Activated CD4-positive, alpha-beta T cell treated with anti-CD3 and anti-CD28 coated beads for 48 hours (primary cell): Measurements from ENCODE around the gene SCGB3A1.

Source experiments
- DNase-seq: peaks from one replicate; pipeline ENCODE4 v3.0.0-alpha.2; 2020

The SCGB3A1 gene, protein sequence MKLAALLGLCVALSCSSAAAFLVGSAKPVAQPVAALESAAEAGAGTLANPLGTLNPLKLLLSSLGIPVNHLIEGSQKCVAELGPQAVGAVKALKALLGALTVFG

DNA sequence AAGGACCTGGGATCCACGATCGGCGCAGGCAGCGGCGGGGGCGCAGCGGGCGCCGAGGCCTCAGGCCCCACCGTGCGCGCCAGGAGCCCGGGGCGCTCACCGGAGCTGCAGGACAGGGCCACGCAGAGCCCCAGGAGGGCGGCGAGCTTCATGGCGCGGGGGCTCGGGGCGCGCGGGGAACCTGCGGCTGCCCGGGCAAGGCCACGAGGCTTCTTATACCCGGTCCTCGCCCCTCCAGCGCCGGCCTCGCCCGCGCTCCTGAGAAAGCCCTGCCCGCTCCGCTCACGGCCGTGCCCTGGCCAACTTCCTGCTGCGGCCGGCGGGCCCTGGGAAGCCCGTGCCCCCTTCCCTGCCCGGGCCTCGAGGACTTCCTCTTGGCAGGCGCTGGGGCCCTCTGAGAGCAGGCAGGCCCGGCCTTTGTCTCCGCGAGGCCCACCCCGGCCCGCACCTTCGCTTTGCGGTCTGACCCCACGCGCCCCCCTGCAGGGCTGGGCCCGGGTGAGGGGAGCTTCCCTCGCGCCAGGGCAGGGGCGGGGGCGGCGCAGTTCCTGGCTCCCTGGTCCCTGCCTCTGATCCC is at the start of gene SCGB3A1:
TSS of gene SCGB3A1 (minus strand) at position 189 of the 577 bp plus-strand sequence. CDS start at position 152, 37 bp downstream.
- no peak for DNase-seq

DNA sequence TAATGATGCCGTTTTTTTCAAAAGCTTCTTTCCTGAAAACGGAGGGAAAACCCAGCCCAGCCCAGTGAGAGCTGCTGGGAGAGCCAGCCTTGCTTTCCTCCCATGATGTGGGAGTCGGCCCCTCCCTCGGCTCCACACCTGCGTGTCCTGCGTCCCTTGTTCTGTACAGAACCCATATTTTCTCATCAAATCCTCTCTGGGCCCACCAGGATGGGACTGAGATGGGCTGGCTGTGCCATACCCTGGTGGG is 49.2 kb upstream of the SCGB3A1 start:
- DNase-seq: no peak

DNA sequence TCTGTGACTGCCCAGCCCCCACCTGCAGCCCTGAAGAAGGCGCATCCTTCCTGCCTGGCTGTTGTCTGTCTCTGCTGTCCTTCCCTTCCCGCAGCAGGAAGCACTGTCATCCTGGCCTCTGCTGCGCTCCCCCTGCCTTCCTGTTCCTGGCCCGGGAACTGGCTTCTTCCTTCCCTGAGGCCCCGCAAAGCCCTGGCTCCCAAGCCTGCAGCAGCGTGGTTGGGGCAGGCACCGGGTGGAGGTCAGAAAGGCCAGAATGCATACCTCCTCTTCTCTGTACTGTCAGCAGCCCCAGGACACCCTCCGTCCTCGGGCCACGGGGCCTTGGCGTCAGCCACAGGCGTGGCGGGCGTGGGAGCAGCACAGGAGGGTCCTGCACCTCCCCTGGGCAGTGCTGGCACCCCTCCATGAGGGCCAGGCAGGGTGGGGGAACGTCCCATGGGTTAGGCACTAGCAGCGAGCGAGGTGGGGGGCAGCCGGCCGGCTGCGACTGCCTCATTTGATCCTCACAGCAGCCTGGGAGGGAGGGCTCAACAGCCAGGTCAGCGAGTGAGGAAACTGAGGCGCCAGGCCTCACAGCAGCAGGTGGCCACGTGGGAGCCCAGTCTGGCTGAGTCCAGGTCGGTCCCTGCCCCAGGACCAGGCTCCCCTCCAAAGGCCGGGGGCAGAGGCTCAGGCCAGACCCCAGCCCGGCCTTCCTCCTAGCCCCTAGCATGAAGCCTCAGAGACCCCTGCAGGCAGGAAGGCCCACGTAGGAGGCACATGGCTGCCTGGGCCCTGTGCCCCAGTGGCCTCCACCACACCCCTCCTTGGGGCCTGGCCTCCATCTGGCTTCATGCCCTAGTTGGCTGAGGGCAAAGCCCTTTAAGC is 48.7 kb upstream of the SCGB3A1 start:
- DNase-seq: no peak

GRCh38 chr5:180639287-180639686 is 48.0 kb upstream of the SCGB3A1 start:
- DNase-seq: no peak

- peak; percentile 1 for DNase-seq
These were observed 46.8 kb upstream of the SCGB3A1 start for GRCh38 chr5:180637962-180638680.

DNA sequence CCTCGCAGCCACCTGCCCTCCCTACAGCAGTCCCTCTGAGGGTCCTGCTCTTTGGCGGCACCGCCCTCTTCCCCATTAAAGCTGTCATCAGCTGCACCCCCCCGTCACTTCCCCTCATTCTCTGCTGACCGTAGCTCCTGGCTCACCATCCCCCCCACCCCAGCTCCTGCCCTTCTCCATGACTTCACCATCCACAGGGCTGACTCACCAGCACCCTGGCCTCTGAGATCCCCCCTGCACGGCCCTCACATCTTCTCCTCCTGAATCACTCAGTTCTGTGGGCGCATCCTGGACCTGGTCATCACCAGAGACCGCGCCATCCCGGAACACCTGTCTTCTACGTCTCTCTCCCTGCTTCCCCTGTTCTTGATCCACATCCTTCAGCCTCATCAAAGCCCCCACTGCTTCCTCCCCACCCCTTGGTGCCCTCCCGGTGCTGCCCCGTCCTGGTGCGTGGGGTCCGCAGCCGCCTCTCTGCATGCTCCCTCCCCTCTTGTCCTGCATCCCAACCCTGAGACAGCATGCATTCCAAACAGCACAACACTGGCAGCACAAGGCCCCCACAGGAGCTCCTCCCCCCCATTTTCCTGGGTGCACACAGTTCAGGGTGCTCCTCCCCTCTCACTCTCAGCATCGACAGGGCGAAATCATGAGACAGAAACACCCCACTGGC is 45.2 kb upstream of the SCGB3A1 start:
- DNase-seq: no peak

- peak; percentile 1 for DNase-seq
These were observed 44.7 kb upstream of the SCGB3A1 start for GRCh38 chr5:180636016-180636402.

DNA sequence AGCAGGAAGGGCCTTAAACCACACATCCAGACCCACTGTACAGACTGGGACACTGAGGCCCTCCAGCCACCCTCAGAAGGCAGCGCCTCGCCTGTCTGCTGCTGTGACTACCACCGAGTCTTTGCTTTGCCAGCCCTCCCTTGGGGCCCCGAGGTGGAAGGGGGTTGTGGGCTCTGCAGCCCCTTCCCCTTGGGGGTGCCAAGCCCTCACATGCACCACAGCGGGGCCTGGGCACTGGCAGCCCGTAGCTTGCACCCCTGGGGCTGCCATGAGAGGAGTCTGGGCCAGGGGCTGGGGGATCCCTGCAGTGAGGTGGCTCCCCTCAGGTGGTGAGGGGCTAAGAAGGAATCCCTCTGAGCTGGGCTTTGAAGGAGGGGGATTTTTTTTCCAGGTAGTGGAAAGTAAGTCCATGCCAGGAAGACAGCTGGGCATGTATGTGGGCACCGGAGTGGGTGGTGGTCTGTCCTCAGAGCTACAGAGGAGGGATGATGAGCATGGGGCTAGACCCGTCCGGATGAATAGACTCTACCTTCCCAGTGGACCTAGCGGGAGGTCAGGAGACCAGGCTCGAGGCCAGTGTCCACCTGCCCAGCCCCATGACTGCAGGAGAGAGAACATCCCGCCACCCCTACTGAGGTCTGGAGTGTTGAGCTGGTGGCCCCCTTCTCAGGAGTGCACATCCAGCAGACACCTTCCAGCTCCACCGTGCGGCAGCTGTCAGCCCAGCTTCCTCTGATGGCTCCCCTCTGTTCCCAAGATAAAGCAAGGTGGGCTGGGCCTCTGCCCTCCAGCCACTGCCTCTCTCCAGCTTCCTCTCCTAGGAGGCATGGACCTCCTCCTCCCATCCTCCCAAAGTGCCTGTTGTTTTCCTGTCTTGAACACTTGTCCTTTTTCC is 42.2 kb upstream of the SCGB3A1 start:
- DNase-seq: no peak

DNA sequence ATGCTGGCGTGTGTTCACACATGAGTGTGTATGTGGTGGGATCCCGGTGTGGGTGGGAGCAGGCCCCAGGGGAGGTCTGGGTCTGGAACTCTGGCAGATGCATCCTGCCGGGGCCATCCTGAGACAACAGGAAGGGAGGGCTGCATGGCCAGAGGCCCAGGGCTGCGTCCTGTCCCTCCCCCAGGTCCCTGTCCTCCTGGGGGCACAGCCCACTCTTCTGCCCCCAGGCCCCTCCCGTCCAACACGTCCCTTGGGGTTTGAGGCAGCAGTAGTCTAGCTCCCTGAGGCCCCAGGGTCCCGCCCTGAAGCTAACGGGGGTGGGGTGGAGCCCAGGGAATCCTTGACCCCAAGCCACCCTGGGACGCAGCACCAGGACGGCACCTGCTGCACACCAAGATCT is 41.5 kb upstream of the SCGB3A1 start:
- no peak for DNase-seq

DNA sequence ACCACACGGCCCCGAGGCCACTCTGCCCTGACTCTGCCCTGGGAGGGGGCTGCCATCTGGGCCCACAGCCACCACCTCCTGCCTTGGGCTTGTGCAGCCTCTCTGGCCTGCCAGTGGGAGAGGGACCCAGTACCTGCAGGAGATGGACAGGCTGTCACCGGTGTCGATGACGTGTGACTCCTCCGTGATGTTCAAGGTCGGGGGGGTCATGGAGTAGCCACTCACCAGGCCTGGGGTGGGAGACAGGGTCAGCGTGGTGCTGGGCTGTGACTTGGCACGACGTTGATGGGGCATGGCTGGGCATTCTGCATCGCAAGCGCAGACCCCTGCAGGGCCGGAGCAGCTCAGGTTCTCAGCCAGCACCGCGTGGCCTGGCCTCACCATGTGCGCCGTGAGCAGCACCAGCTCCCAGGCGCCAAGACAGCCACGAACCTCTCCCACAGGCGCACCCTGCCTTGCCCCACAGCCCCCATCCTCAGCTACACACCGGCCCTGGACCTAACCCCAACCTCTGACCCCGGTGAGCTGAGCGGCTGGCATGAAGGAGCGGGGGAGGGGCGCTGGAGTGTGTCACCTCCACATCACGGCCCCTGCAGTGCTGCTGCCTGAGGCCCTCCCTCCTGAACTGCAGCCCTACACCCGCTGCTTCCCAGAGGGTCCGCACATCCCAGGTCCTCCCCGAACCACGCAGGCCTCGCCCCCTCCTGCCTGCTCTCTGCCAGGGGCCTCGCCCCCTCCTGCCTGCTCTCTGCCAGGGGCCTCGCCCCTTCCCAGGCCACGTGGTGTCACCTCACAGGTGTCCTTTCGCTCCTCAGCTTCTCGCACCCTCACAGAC is 40.5 kb upstream of the SCGB3A1 start:
- no peak for DNase-seq

- DNase-seq: no peak
These were observed 39.1 kb upstream of the SCGB3A1 start for GRCh38 chr5:180630426-180630825.

- DNase-seq: no peak
These were observed 38.6 kb upstream of the SCGB3A1 start for GRCh38 chr5:180629831-180630382.

- DNase-seq: no peak
These were observed 37.8 kb upstream of the SCGB3A1 start for GRCh38 chr5:180628827-180629750.

DNA sequence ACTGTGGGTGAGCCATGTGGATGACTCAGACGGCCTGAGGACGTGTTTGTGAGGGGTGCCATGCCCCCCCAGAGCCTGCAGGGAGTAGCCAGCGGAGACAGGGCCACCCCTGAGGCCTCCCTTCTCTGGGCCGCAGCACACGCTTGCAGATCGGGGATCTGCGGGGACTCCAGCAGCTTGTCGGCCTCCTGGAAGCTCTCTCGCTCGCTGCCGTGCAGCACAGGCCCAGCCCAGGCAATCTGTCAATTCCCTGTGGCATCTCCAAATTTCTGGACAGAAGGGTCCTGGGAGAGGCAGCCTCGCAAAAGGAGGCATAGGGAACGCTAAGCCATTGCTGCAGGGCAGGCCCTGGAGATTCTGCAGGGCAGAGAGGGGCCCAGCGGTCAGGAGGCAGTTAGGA is 36.9 kb upstream of the SCGB3A1 start:
- DNase-seq: no peak

DNA sequence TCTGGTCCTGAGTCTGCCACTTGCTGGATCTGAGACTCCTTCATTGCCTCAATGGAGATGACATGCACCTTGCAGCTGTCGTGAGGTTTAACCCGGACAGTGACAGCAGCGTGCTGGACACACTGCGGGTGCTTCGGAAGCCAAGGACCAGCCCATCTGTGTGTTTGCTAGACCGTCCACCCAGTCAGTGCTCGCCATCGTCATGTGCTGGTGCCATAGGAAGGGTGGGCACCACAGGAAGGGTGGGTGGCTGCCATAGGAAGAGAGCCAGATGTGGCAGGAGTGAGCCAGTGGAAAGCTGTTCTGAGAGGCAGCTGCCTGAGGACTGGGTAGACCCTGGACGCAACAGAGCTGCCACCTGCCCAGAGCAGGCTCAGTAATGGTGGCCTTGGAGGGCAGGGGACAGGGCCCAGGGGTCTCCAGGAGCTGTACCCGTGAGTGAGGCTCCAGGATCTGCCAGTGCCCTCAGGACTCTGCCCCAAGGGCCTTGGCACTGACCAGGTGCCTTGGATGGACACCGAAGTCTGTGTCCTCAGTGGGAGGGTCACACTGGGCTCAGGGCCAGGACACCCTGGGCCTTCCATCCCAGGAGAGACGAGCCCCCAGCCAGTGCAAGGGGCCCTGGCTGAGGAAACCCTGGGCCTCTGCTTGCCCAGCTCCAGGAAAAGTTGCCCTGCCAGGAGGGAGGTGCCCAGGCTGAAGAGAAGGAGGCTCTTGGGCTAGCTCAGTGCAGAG is 36.3 kb upstream of the SCGB3A1 start:
- DNase-seq: no peak

DNA sequence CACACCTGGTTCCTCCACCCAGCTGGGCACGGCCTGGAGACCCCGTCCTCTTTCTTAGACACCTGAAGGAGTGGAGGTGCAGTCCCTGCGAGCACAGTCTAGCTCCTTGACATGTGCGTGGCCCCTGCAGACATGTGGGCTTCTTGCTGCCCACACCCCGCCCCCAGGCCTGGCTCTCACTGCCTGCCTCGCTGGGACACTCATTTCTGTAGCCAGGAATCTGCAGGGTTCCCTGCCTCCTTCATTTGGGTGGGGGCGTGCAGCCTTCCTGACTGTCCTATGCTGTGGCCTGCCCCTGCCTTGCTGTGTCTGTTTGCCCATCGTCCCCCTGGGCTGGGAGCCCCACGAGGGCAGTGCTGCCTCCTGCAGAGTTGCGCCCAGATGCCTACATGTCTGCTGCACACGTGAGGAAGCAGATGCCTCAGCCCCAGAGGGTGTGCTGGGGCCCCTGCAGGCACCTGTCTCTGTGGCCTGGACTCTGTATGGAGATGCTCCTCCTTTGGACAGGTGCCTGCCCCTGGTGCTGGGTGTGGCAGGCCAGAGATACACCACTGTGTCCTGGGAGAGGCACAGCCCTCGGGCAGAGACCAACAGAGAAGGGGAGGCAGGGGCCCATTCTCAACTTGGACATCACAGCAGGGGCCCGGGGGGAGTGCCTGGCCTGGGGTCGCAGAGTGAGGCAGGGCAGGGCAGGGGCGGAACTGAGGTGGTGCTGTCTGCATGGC is 35.5 kb upstream of the SCGB3A1 start:
- DNase-seq: no peak

DNA sequence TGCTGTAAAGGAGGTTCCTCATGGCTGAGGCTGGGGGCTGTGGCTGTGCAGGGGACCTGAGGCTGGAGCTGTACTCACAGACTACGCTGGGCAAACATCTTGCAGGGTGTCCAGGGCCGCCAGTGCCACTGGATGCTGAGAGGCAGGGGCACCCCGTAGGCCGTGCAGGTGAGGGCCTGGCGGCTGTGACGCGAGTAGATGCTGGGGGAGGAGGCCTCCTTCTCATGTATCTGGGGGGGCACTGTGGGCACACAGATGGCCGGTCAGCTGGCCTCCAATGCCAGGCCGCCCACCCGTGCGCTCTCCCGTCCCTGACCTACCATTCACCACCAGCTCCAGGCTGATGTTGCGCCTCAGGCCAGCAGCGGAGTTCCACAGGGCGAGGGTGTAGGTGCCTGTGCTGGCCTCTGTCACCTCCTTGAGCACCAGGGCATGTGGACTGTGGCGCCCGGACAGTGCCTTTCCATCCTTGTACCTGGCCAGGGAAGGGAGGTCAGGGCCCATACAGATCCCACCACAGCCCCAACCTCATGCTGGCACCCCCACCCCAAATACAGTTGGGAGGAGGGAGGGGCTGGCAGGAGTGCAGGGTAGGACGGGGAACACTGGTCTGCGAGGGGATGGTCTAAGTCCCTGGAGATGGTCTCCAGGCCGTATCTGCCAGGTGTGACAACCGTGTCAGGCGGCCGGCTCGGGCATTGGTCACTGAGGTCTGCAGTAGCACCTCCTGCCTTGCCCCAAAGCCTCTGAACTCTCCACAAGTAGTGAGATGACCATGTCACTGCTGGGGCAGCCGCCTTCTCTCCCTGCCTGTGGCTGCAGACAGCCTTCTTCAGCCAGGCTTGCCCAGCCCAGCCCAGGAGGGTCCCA is 34.7 kb upstream of the SCGB3A1 start:
- no peak for DNase-seq
